ENCODE data around the gene KCNG4. TPM values are rescaled to one million over a fixed set of nuclear protein-coding genes. Genes with fewer than 3 reads are reported as not detected.

KCNG4 gene
- total RNA-seq (2014; rRNA removed; shearing (Covaris generic)), result not detected in 2 replicates

- DNase-seq (ENCODE audit: low read depth), result no peak
These were observed at the start of gene KCNG4 for GRCh38 chr16:84239909-84240308. TSS of gene KCNG4 (minus strand) at chr16:84240012. CDS start at chr16:84237485, 2,527 bp downstream.

- no peak for DNase-seq (ENCODE audit: low read depth)
These were observed 49.1 kb upstream of the KCNG4 start for GRCh38 chr16:84288902-84289301.

GRCh38 chr16:84286578-84287240 is 46.9 kb upstream of the KCNG4 start:
- no peak for DNase-seq (ENCODE audit: low read depth)

GRCh38 chr16:84284154-84284722 is 44.4 kb upstream of the KCNG4 start:
- no peak for DNase-seq (ENCODE audit: low read depth)

GRCh38 chr16:84283314-84284153 is 43.7 kb upstream of the KCNG4 start:
- no peak for DNase-seq (ENCODE audit: low read depth)

GRCh38 chr16:84282533-84282932 is 42.7 kb upstream of the KCNG4 start:
- DNase-seq (ENCODE audit: low read depth), result no peak

GRCh38 chr16:84281074-84281473 is 41.3 kb upstream of the KCNG4 start:
- no peak for DNase-seq (ENCODE audit: low read depth)

GRCh38 chr16:84279881-84280280 is 40.1 kb upstream of the KCNG4 start:
- no peak for DNase-seq (ENCODE audit: low read depth)

- no peak for DNase-seq (ENCODE audit: low read depth)
These were observed 39.2 kb upstream of the KCNG4 start for GRCh38 chr16:84278968-84279367.

- no peak for DNase-seq (ENCODE audit: low read depth)
These were observed 38.5 kb upstream of the KCNG4 start for GRCh38 chr16:84278333-84278732.

GRCh38 chr16:84277244-84277823 is 37.5 kb upstream of the KCNG4 start:
- DNase-seq (ENCODE audit: low read depth), result peak; percentile 46

- DNase-seq (ENCODE audit: low read depth), result no peak
These were observed 35.9 kb upstream of the KCNG4 start for GRCh38 chr16:84275585-84276151.

- DNase-seq (ENCODE audit: low read depth), result no peak
These were observed 34.7 kb upstream of the KCNG4 start for GRCh38 chr16:84274515-84274914.

GRCh38 chr16:84272740-84273320 is 33.0 kb upstream of the KCNG4 start:
- no peak for DNase-seq (ENCODE audit: low read depth)

GRCh38 chr16:84271866-84272265 is 32.1 kb upstream of the KCNG4 start:
- peak; percentile 49 for DNase-seq (ENCODE audit: low read depth)

- no peak for DNase-seq (ENCODE audit: low read depth)
These were observed 31.2 kb upstream of the KCNG4 start for GRCh38 chr16:84271037-84271436.

- DNase-seq (ENCODE audit: low read depth), result no peak
These were observed 30.7 kb upstream of the KCNG4 start for GRCh38 chr16:84270531-84270930.

GRCh38 chr16:84270071-84270470 is 30.3 kb upstream of the KCNG4 start:
- DNase-seq (ENCODE audit: low read depth), result no peak

- no peak for DNase-seq (ENCODE audit: low read depth)
These were observed 28.7 kb upstream of the KCNG4 start for GRCh38 chr16:84268291-84269040.

- DNase-seq (ENCODE audit: low read depth), result no peak
These were observed 27.6 kb upstream of the KCNG4 start for GRCh38 chr16:84267380-84267779.

GRCh38 chr16:84266451-84266850 is 26.6 kb upstream of the KCNG4 start:
- DNase-seq (ENCODE audit: low read depth), result peak; percentile 73
